ACC112 (cell line): ENCODE measurements around the gene BRICD5.
"Not testable (repeated sequence)": the region's sequence is repeated elsewhere in the genome, so short reads cannot be mapped to it uniquely, and the experiment has no call there.

Source experiments
- H2AFZ ChIP-seq: fragments of 200-600 bp; sonication (generic); one replicate; pipeline ENCODE4 v1.6.0; 2017; ENCODE audit warnings: antibody characterized with exemption, low read length; ENCODE audit not compliant: unreplicated experiment
- H3K27ac ChIP-seq: fragments of 200-600 bp; sonication (generic); 2 replicates; pipeline ENCODE4 v1.5.1; 2014; ENCODE audit warnings: low read depth, mild to moderate bottlenecking, antibody characterized with exemption, low read length, moderate library complexity
- H3K27me3 ChIP-seq: fragments of 200-600 bp; sonication (generic); 2 replicates; pipeline ENCODE4 v1.6.1; 2014; ENCODE audit warnings: mild to moderate bottlenecking, antibody characterized with exemption, low read length, moderate library complexity, mixed read lengths; ENCODE audit not compliant: insufficient read depth
- H3K36me3 ChIP-seq: fragments of 200-600 bp; sonication (generic); 2 replicates; pipeline ENCODE4 v1.6.1; 2016; ENCODE audit warnings: mild to moderate bottlenecking, antibody characterized with exemption, low read length, moderate library complexity, mixed read lengths; ENCODE audit not compliant: insufficient read depth
- H3K4me1 ChIP-seq: fragments of 200-600 bp; sonication (generic); one replicate; pipeline ENCODE4 v1.6.1; 2016; ENCODE audit warnings: low read length, mixed read lengths; ENCODE audit not compliant: insufficient read depth, unreplicated experiment, control insufficient read depth
- H3K4me3 ChIP-seq: fragments of 200-600 bp; sonication (generic); 2 replicates; pipeline ENCODE4 v1.5.1; 2014; ENCODE audit warnings: mild to moderate bottlenecking, low read depth, low read length
- H3K79me2 ChIP-seq: fragments of 200-600 bp; sonication (generic); one replicate; pipeline ENCODE4 v1.6.0; 2016; ENCODE audit warnings: low read length; ENCODE audit not compliant: control insufficient read depth, unreplicated experiment, insufficient read depth

The BRICD5 gene

DNA sequence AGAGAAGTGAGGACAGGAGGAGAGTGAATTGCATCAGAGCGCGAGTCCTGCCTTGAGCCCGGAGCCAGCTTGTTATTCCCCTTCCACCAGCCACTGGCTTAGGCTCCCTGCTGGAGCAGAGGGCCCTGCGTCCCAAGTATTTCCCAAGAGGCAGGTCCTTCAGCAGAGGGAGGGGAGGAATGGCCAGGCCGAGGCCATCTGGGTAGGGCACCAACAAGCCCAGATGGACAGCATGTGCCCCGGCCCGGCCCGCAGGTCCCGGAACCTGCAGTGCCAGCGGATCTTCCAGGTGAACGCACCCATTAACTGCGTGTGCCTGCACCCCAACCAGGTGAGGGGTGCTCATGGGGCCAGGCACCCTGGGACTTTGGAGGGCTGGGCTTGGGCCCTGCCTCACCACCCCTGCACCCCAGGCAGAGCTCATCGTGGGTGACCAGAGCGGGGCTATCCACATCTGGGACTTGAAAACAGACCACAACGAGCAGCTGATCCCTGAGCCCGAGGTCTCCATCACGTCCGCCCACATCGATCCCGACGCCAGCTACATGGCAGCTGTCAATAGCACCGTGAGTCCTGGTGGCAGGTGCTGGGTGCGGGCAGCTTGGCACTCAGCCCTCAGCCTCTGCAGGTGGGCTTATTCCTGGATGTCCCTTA, 3.8 kb downstream of the BRICD5 start:
- no peaks in the 10 kb centered on the region for H3K27me3 ChIP-seq
- H3K79me2 ChIP-seq: peaks cover 8% of the 10 kb centered on the region
- peaks cover 9% of the 10 kb centered on the region for H3K4me1 ChIP-seq
- no peak overlapping the region for H3K27ac ChIP-seq
- H3K4me3 ChIP-seq: peak overlapping the region; percentile 100; the same call in 1 of the 2 replicates
- H2AFZ ChIP-seq: no peak overlapping the region
- H3K36me3 ChIP-seq: peaks cover 6% of the 10 kb centered on the region; the same call in 1 of the 2 replicates

DNA sequence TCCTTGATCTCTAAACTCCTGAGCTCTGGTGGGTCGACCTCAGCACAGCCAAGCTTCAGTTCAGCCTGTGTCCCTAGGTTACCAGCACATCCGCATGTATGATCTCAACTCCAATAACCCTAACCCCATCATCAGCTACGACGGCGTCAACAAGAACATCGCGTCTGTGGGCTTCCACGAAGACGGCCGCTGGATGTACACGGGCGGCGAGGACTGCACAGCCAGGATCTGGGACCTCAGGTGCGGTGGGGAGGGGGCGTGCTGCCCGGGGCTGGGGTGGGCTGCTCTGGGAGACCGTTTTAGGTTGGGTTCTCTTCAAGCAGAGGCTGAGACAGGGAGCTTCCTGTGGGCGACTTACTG, 4.3 kb downstream of the BRICD5 start:
- H3K79me2 ChIP-seq: peaks cover 8% of the 10 kb centered on the region
- peak overlapping the region; percentile 100 for H3K4me3 ChIP-seq
- peaks cover 9% of the 10 kb centered on the region for H3K4me1 ChIP-seq
- H2AFZ ChIP-seq: no peak overlapping the region
- no peak overlapping the region for H3K27ac ChIP-seq
- peaks cover 6% of the 10 kb centered on the region; the same call in 1 of the 2 replicates for H3K36me3 ChIP-seq
- no peaks in the 10 kb centered on the region for H3K27me3 ChIP-seq

DNA sequence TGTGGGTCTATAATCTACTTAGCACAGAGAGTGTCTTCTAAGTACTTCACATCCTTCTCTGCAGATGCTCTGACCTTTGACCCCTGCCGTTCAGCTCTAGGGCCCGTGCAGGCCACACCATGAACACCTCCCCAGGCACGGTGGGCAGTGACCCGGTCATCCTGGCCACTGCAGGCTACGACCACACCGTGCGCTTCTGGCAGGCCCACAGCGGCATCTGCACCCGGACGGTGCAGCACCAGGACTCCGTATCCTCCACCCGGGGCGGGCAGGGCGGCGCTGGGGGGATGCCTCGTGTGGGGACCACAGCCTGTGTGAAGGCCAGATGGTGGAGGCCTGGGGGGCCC, 4.7 kb downstream of the BRICD5 start:
- H3K4me3 ChIP-seq: peak overlapping the region; percentile 100
- 0 out of 2 replicates have a peak overlapping the region, but pooled peaks have one; percentile 88 for H3K27ac ChIP-seq
- no peaks in the 10 kb centered on the region for H3K27me3 ChIP-seq
- peaks cover 8% of the 10 kb centered on the region for H3K79me2 ChIP-seq
- H3K4me1 ChIP-seq: peaks cover 9% of the 10 kb centered on the region
- peaks cover 6% of the 10 kb centered on the region; the same call in 1 of the 2 replicates for H3K36me3 ChIP-seq
- H2AFZ ChIP-seq: peak overlapping the region; percentile 90

DNA sequence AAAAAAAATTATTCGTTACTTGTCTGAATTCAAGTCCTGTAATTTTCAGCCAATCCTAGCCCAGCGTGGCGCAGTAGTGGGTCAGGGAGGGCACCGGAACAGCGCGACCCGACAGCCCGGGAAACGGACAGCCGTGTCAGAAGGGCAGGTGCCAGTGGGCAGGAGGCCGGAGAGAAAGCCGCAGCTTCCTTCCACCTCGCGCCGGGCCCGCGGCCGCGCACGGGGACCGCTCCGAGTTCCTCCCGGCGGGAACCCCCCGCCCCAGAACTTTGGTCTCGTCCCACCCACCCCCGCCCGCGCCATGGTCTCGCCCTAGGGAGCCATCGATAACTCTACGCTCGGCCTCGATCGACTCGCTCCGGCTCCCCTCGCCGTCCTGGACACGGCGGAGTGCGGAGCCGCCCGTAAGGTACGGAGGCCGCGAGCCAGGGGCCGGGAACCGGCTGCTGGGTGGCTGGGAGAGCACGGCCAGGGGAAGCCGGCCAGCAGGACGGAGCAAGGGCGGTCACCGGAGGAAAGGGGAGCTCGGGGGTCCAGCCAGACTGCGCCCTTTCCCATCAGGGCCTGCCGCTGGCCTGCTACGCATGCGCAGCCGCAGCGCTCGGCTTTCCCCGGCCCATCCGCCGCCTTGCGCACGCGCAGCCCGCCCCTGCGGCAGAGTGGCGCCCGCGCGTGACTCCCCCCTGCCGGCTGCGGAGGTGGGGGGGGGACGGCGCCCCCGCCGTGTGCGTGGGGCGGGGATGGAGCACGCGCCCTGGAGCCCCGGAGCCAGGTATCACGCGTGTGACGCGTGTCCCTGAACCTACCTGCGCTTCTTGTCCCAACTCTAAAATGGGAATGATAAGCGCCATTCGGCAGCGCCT, 5.3 kb downstream of the BRICD5 start, which contains the start of gene MLST8:
Gene MLST8, plus strand, starts transcription at position 351 of the 863 bp plus-strand sequence. CDS start 632 bp downstream, outside the sequence.
- peak within 1 kb of the TSS; percentile 90 for H2AFZ ChIP-seq
- H3K27ac ChIP-seq: peak within 1 kb of the TSS; percentile 88
- H3K4me3 ChIP-seq: peak within 1 kb of the TSS; percentile 100
- peaks cover 8% of the 10 kb centered on the region for H3K79me2 ChIP-seq
- H3K27me3 ChIP-seq: no peaks in the 10 kb centered on the region
- peaks cover 6% of the 10 kb centered on the region; the same call in 1 of the 2 replicates for H3K36me3 ChIP-seq
- H3K4me1 ChIP-seq: peaks cover 9% of the 10 kb centered on the region

DNA sequence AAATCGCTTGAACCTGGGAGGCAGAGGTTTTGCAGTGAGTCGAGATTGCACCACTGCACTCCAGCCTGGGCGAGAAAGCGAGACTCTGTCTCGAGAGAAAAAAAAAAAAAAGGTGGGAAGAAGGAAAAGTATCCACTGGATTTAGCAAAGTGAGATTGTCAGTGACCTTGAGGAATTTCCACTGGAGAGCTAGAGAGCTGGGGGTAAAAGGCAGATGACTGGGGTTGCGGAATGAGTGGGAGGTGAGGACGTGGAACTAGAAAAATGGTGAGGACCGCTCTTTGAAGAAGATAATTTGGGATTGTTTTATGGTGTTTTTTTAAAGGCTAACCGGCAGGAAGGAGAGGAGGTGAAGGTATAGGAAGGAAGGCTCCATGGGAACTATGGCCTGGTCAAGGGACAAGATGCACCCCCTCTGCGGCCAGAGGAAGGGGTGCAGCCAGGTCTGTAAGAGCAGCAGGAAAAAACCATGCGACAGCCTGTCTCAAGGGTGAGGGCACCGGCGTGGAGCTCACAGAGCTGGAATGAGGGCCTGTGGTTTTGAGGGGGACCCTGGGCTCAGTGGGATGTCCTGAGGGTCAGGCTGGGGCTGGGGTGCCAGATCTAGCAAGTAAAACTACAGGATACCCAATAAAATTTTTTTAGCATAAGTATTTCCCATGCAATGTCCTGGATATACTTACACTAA, 6.1 kb downstream of the BRICD5 start:
- no peak overlapping the region for H3K27ac ChIP-seq
- peak overlapping the region; percentile 100 for H3K4me3 ChIP-seq
- peaks cover 6% of the 10 kb centered on the region; the same call in 1 of the 2 replicates for H3K36me3 ChIP-seq
- peak overlapping the region; percentile 90 for H2AFZ ChIP-seq
- peaks cover 9% of the 10 kb centered on the region for H3K4me1 ChIP-seq
- peaks cover 2% of the 10 kb centered on the region; the same call in 1 of the 2 replicates for H3K27me3 ChIP-seq
- peaks cover 8% of the 10 kb centered on the region for H3K79me2 ChIP-seq

DNA sequence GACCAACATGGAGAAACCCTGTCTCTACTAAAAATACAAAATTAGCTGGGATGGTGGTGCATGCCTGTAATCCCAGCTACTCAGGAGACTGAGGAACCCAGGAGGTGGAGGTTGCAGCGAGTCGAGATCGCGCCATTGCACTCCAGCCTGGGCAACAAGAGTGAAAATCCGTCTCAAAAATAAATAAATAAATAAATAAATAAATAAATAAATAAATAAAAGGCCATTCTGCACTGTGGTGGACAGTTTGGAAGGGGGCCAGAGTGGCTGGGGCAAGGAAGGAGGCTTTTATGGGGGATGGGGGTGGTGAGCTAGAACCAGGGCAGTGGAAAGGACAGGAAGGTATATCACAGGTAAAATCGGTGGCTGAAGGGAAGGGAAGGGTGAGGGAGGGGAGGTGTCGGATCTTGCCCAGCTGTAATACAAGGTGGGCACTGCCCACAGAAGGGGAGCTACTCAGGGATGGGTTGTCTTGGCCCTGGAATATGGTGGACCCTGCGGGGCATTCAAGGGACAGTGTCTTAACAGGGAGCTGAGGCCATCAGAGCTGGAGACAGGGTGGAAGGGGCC, 7.5 kb downstream of the BRICD5 start:
- H2AFZ ChIP-seq, H3K36me3 ChIP-seq, H3K79me2 ChIP-seq, H3K27ac ChIP-seq, H3K4me1 ChIP-seq, H3K4me3 ChIP-seq: not testable (repeated sequence)
- peaks cover 15% of the 10 kb centered on the region for H3K27me3 ChIP-seq

DNA sequence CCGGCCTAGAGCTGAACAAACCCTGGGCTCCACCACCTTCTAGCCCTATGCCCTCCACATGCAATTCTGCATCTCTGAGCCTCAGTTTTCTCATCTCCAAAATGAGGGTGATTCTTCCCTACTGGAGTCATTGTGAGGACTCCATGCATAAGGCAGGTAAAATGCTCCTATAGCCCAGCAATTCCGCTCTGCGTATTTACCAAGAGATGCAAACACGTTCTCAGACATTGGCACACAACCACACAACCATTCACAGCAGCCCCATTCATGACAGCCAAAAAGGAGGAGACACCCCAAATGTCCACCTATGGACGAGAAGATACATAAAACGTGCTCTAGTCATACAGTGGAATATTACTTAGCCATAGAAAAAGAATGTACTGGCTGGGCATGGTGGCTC, 10.3 kb downstream of the BRICD5 start:
- Histone ChIP-seq H3K79me2 (no peaks in the 10 kb centered on the region), H3K4me3 (no peak overlapping the region), H3K36me3 (no peaks in the 10 kb centered on the region), H3K4me1 (no peaks in the 10 kb centered on the region), H2AFZ (no peak overlapping the region), H3K27ac (no peak overlapping the region), H3K27me3 (peaks cover 40% of the 10 kb centered on the region)

DNA sequence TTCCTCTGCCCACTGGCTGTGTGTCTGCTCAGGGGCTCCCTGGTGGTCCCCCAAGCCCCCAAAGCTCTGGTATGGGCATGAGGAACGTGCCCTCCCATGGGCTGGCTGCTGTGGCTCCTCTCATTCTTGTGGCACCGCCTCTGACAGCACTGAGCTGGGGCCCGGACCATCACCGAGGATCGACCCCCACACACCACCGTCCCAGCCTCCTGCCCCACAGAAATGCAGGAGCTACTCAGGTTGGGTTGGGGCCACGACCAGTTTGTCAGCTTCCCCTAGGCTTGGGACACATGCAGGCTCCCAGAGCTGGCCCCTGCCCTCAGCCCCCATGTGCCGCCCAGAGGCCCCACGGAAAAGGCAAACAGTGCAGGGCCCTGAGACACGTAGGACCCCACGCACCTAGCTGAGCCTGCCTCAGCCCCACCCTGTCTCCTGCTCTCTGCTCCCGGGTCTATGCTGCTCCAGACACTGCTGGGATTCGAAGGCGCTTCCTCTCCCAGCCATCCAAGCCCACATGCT, 11.0 kb downstream of the BRICD5 start:
- Histone ChIP-seq H3K79me2 (no peaks in the 10 kb centered on the region), H3K27me3 (peaks cover 46% of the 10 kb centered on the region), H2AFZ (no peak overlapping the region), H3K4me3 (no peak overlapping the region), H3K27ac (no peak overlapping the region), H3K36me3 (no peaks in the 10 kb centered on the region), H3K4me1 (no peaks in the 10 kb centered on the region)

DNA sequence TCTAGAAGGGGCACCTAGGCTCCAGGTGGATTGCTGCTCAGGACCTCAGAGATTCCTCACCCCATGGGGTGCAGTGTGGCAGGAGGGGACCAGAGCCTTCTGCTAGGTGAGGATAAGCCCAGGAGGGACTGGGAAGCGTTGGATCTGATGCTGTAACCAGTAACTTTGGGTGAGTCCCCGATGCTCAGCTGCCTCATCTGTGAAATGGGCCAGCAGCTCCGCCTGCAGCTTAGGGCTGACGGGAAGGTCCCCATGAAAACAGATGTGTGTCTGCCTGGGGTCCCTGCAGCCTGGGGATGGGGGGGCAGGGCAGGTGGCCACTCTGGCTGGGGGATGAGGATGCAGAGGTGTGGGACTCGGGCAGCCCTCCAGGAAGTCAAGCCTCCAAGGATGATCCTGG, 11.6 kb downstream of the BRICD5 start:
- Histone ChIP-seq H3K27me3 (peaks cover 49% of the 10 kb centered on the region), H2AFZ (no peak overlapping the region), H3K27ac (no peak overlapping the region), H3K4me1 (no peaks in the 10 kb centered on the region), H3K79me2 (no peaks in the 10 kb centered on the region), H3K36me3 (no peaks in the 10 kb centered on the region), H3K4me3 (no peak overlapping the region)

DNA sequence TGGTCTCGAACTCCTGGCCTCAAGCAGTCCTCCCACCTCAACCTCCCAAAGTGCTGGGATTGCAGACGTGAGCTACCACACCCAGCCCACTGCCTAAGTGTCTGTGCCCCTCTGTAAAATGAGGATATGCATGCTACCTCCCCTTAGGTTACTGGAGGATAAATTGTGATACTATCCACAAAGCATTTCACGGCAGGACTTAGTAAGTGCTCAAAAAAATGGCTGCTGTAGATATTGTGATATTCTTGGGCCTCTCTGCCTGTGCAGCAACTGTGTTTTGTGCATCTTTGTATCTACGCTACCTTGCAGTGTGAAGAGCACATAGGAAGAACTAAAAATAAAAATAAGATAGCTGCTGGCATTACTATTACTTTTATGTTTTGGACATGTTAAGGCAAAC, 12.4 kb downstream of the BRICD5 start:
- peaks cover 49% of the 10 kb centered on the region for H3K27me3 ChIP-seq
- no peaks in the 10 kb centered on the region for H3K4me1 ChIP-seq
- no peak overlapping the region for H2AFZ ChIP-seq
- H3K36me3 ChIP-seq: no peaks in the 10 kb centered on the region
- H3K27ac ChIP-seq: no peak overlapping the region
- H3K79me2 ChIP-seq: no peaks in the 10 kb centered on the region
- no peak overlapping the region for H3K4me3 ChIP-seq
